Ishikawa (cell line): ENCODE measurements around the gene WDR86.

Experiments
- CEBPB ChIP-seq: IDR thresholded peaks from 2 replicates; pipeline ENCODE4 v1.6.1; 2012
- CREB1 ChIP-seq: IDR thresholded peaks from 2 replicates; pipeline ENCODE4 v1.6.1; 2012; ENCODE audit warnings: low read depth
- EGR1 ChIP-seq: IDR thresholded peaks from 2 replicates; pipeline ENCODE4 v1.6.1; 2012
- EP300 ChIP-seq: IDR thresholded peaks from 2 replicates; pipeline ENCODE4 v1.6.1; 2012; ENCODE audit warnings: borderline replicate concordance
- FOXM1 ChIP-seq: IDR thresholded peaks from 2 replicates; pipeline ENCODE4 v1.6.1; 2012; ENCODE audit warnings: low read depth, borderline replicate concordance
- NFIC ChIP-seq: IDR thresholded peaks from 2 replicates; pipeline ENCODE4 v1.6.1; 2012
- RAD21 ChIP-seq: IDR thresholded peaks from 2 replicates; pipeline ENCODE4 v1.6.1; 2012; ENCODE audit warnings: low read depth
- TAF1 ChIP-seq: IDR thresholded peaks from 2 replicates; pipeline ENCODE4 v1.6.1; 2012; ENCODE audit warnings: low read depth, mild to moderate bottlenecking
- TCF12 ChIP-seq: IDR thresholded peaks from 2 replicates; pipeline ENCODE4 v1.6.1; 2012; ENCODE audit warnings: low read depth
- TEAD4 ChIP-seq: IDR thresholded peaks from 2 replicates; pipeline ENCODE4 v1.6.1; 2012
- YY1 ChIP-seq: IDR thresholded peaks from 2 replicates; pipeline ENCODE4 v1.6.1; 2012; ENCODE audit warnings: low read depth
- ZBTB7A ChIP-seq: IDR thresholded peaks from 2 replicates; pipeline ENCODE4 v1.6.1; 2012; ENCODE audit warnings: low read depth
- TF ChIP-seq, protein P1 (sequence below): IDR thresholded peaks from 2 replicates; pipeline ENCODE4 v1.6.1; 2012
- TF ChIP-seq, protein P2 (sequence below): IDR thresholded peaks from 2 replicates; pipeline ENCODE4 v1.6.1; 2012; ENCODE audit warnings: low read depth, mild to moderate bottlenecking
- TF ChIP-seq, protein P3 (sequence below): IDR thresholded peaks from 2 replicates; pipeline ENCODE4 v1.6.1; 2012

WDR86 gene

DNA sequence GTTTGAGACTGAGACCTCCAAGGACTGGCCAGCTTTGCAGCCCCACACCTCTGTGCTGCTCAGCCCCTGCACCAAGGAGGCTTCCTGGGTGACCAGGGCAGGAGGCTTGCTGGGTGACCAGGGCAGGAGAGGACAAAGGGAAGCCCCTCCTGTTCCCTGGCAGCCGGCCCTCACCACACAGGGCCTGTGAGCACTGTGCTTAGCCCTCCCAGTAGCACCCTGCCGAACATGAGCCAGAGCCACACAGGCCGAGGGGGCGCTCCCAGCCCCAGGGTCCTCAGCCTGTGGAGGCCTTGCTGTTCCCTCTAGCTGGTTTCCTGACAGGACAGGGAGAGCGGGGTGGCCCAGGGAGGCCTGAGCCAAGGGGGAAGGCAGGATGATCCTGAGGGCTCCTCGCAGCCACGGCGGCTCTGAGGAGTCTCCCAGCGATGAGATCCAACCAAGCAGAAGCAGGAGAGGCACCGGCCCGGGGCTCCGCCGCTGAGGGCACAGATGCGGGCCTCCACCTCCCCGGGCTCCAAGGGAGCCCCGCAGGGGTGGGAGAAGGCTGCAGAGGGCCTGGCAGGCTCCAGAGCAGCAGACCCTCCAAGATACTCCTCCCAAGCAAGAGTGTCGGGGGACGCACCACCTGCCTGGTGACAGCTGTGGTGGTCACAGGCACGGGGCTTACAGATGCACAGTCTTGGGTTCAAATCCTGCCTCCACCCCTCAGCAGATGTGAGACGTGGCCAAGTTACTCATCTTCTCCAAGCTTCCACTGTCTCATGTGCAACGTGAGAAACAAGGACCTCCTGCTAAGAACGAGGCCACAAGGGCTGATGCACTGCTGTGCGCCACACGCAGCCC, 22.5 kb downstream of the WDR86 start:
- TF ChIP-seq TAF1 (no peak), CREB1 (no peak), FOXM1 (no peak), NFIC (no peak), EP300 (no peak), ZBTB7A (no peak), CEBPB (no peak), RAD21 (no peak), YY1 (no peak), TEAD4 (no peak), TCF12 (no peak), EGR1 (no peak)
- TF ChIP-seq, protein P1, sequence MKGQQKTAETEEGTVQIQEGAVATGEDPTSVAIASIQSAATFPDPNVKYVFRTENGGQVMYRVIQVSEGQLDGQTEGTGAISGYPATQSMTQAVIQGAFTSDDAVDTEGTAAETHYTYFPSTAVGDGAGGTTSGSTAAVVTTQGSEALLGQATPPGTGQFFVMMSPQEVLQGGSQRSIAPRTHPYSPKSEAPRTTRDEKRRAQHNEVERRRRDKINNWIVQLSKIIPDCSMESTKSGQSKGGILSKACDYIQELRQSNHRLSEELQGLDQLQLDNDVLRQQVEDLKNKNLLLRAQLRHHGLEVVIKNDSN = no peak
- TF ChIP-seq, protein P2, sequence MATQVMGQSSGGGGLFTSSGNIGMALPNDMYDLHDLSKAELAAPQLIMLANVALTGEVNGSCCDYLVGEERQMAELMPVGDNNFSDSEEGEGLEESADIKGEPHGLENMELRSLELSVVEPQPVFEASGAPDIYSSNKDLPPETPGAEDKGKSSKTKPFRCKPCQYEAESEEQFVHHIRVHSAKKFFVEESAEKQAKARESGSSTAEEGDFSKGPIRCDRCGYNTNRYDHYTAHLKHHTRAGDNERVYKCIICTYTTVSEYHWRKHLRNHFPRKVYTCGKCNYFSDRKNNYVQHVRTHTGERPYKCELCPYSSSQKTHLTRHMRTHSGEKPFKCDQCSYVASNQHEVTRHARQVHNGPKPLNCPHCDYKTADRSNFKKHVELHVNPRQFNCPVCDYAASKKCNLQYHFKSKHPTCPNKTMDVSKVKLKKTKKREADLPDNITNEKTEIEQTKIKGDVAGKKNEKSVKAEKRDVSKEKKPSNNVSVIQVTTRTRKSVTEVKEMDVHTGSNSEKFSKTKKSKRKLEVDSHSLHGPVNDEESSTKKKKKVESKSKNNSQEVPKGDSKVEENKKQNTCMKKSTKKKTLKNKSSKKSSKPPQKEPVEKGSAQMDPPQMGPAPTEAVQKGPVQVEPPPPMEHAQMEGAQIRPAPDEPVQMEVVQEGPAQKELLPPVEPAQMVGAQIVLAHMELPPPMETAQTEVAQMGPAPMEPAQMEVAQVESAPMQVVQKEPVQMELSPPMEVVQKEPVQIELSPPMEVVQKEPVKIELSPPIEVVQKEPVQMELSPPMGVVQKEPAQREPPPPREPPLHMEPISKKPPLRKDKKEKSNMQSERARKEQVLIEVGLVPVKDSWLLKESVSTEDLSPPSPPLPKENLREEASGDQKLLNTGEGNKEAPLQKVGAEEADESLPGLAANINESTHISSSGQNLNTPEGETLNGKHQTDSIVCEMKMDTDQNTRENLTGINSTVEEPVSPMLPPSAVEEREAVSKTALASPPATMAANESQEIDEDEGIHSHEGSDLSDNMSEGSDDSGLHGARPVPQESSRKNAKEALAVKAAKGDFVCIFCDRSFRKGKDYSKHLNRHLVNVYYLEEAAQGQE = no peak
- TF ChIP-seq, protein P3, sequence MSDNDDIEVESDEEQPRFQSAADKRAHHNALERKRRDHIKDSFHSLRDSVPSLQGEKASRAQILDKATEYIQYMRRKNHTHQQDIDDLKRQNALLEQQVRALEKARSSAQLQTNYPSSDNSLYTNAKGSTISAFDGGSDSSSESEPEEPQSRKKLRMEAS = no peak

DNA sequence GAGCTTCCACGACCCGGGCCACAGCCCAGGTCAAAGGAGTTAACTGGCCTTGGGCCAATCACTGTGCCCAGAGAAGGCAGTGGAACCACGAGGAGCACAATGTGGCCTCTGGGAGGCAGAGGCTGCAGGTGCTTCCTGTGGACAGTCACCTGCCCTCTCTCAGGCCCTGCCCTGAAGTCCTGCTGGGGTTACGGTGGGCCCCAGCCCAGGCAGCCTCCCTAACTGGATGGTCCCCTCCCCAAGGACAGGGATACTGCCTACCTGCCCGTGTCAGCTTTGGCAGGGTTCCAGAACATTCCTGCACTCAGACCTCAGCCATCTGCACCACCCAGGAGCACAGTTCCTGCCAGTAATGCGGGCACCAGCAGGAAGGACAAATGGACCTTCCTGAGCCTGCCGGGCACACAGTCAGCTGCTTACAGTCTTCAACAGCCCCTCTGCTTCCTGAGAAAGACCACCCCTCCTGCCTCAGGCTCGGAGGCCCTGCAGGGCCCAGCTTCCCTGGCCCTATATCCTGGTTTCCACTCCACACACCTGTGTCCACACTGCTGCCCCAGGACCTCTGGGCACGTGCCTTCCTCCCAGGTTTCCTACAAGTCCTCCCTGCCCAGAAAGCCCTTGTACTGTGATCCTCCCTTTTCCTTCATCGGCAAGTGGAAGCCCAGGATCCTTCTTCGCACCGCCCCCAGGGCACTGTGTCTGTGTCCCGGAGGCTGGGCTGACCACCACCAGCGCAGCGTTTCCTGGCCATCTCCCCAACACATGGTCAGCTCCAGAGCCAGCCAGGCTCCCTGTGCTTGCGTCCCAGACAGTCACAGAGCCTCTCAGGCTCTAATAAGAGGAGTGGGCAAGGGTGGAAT, 23.3 kb downstream of the WDR86 start:
- TF ChIP-seq TCF12 (no peak), NFIC (peak; percentile 82), EGR1 (no peak), EP300 (no peak), CREB1 (no peak), YY1 (no peak), TEAD4 (peak; percentile 83), RAD21 (0 out of 2 replicates have a peak, but pooled peaks have one; percentile 1), TAF1 (0 out of 2 replicates have a peak, but pooled peaks have one; percentile 23), ZBTB7A (peak; percentile 69; the same call in 1 of the 2 replicates), FOXM1 (no peak), CEBPB (no peak)
- TF ChIP-seq, protein P2 = no peak
- TF ChIP-seq, protein P3 = 0 out of 2 replicates have a peak, but pooled peaks have one; percentile 17
- TF ChIP-seq, protein P1 = peak; percentile 25; the same call in 1 of the 2 replicates

DNA sequence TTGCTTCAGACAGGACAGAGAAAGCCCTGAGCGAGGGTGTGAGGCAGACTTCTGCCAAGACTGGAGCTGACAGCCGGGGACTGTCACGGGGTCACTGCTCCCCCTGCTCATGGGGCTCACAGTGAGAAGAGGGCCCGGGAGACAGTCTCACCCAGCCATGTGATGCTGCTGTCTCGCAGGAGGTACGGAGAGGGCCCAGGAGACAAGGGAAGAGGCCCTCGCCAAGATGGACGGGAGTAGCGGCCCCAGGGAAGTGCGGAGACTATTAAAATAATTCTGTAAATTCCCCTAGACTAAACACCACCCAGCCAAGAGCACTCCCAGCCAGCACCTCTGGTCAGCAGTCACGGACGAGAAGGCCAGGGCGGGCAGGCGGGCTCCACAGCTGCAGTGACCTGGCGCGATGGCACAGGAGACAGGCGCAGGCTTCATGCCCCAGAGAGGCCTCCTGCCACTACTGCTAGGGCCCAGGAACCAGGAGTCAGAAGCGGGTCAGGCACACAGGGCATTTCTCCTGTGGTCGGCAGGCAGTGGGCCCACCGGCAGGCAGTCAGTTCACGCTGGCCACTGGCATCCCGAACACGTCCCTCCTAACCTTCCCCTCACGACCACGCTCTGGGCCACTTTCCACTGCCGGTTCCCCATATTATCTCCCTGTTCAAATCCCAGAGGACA, 24.1 kb downstream of the WDR86 start:
- TF ChIP-seq, protein P1 = no peak
- TF ChIP-seq, protein P3 = no peak
- TF ChIP-seq YY1 (no peak), CEBPB (no peak), ZBTB7A (no peak), NFIC (no peak)
